ENCODE results near the gene KCNQ1. TPM values are rescaled to one million over a fixed set of nuclear protein-coding genes. Genes with fewer than 3 reads are reported as not detected.

KCNQ1 gene
- total RNA-seq, 6 donors from 2014 or later, result 18.0 to 45.4 (median 32.7) TPM

- TF ChIP-seq POLR2A (IDR thresholded peaks at IDR 0.05), result no peak
- TF ChIP-seq CTCF (IDR thresholded peaks at IDR 0.05), result no peak
- no peak for TF ChIP-seq POLR2AphosphoS5 (IDR thresholded peaks at IDR 0.05)
- no peak overlapping the region for H3K4me3 ChIP-seq
- no peaks in the 10 kb centered on the region for H3K9me3 ChIP-seq
- ATAC-seq (ENCODE audit: low FRiP score in 2 of 2) (peak in 1 of 2 donors; percentile 62), DNase-seq (peak; percentile 15 to 43)
- no peaks in the 10 kb centered on the region for H3K27me3 ChIP-seq
- H3K27ac ChIP-seq, result no peak overlapping the region
- WGBS, 2 donors, result 87 to 91% methylated on average over 7 to 14 of the region's 14 CpGs
- no peaks in the 10 kb centered on the region for H3K4me1 ChIP-seq
- no peaks in the 10 kb centered on the region for H3K36me3 ChIP-seq
Observed at GRCh38 chr11:2768471-2769408, 323.9 kb downstream of the KCNQ1 start.

GRCh38 chr11:2769409-2770095, 324.7 kb downstream of the KCNQ1 start:
- no peak overlapping the region for H3K27ac ChIP-seq
- no peaks in the 10 kb centered on the region for H3K36me3 ChIP-seq
- H3K9me3 ChIP-seq, result no peaks in the 10 kb centered on the region
- WGBS, 2 donors, result 96 to 99% methylated on average over 10 to 14 of the region's 14 CpGs
- no peak for TF ChIP-seq POLR2A (IDR thresholded peaks at IDR 0.05)
- H3K4me1 ChIP-seq, result no peaks in the 10 kb centered on the region
- DNase-seq (peak in 1 of 2 donors; percentile 33), ATAC-seq (ENCODE audit: low FRiP score in 2 of 2) (no peak)
- no peak overlapping the region for H3K4me3 ChIP-seq
- no peaks in the 10 kb centered on the region for H3K27me3 ChIP-seq

GRCh38 chr11:2770096-2770751, 325.4 kb downstream of the KCNQ1 start:
- ATAC-seq (ENCODE audit: low FRiP score in 2 of 2), result no peak
- H3K27me3 ChIP-seq, result no peaks in the 10 kb centered on the region
- WGBS, 2 donors, result 91 to 94% methylated on average over 4 to 13 of the region's 13 CpGs
- no peaks in the 10 kb centered on the region for H3K9me3 ChIP-seq
- peak; percentile 15 to 74 for DNase-seq
- TF ChIP-seq POLR2A (IDR thresholded peaks at IDR 0.05) (no peak), EP300 (IDR thresholded peaks at IDR 0.05) (no peak), POLR2AphosphoS5 (IDR thresholded peaks at IDR 0.05) (no peak), CTCF (IDR thresholded peaks at IDR 0.05) (no peak)
- no peak overlapping the region for H3K4me3 ChIP-seq
- no peak overlapping the region for H3K27ac ChIP-seq
- no peaks in the 10 kb centered on the region for H3K4me1 ChIP-seq
- no peaks in the 10 kb centered on the region for H3K36me3 ChIP-seq

GRCh38 chr11:2770761-2771301, 326.0 kb downstream of the KCNQ1 start:
- TF ChIP-seq EP300 (IDR thresholded peaks at IDR 0.05), result no peak
- no peak for TF ChIP-seq POLR2AphosphoS5 (IDR thresholded peaks at IDR 0.05)
- no peak for TF ChIP-seq CTCF (IDR thresholded peaks at IDR 0.05)
- TF ChIP-seq POLR2A (IDR thresholded peaks at IDR 0.05), result no peak
- Histone ChIP-seq H3K27me3 (no peaks in the 10 kb centered on the region), H3K27ac (no peak overlapping the region), H3K36me3 (no peaks in the 10 kb centered on the region), H3K9me3 (no peaks in the 10 kb centered on the region), H3K4me3 (no peak overlapping the region), H3K4me1 (no peaks in the 10 kb centered on the region)
- 96 to 100% methylated on average over 3 to 8 of the region's 9 CpGs for WGBS, 2 donors
- ATAC-seq (ENCODE audit: low FRiP score in 2 of 2) (no peak), DNase-seq (peak; percentile 6 to 44)

All from upper lobe of left lung (tissue), 6 donors.